Endothelial cell of umbilical vein (primary cell): ENCODE data around the gene TPT1. TPM values are rescaled to one million over a fixed set of nuclear protein-coding genes. Genes with fewer than 3 reads are reported as not detected.

ENCODE experiments used
- BruUV-seq: library from RNA; stranded (reverse); fragments of 400-500 nt; replicated peaks from 2 replicates; lab custom pipeline; 2021; lab: Mats Ljungman, UMichigan
- CTCF ChIA-PET: fragments of 300-600, 350-600 bp; sonication (Branson Sonifier 250); formaldehyde crosslinking; loops from one replicate; lab custom pipeline; 2021; ENCODE audit warnings: antibody characterized with exemption, inconsistent platforms; lab: Charles Lee
- POLR2A ChIA-PET: fragments of 300-600, 350-600 bp; sonication (Branson Sonifier 250); formaldehyde crosslinking; loops from one replicate; lab custom pipeline; 2021; ENCODE audit warnings: antibody characterized with exemption, inconsistent platforms; lab: Charles Lee
- DNase-seq: peaks from one replicate; pipeline ENCODE4 v3.0.0-alpha.2; 2011; ENCODE audit warnings: low read depth, low spot score
- FAIRE-seq: peaks from 2 replicates; lab custom pipeline; 2011; peaks lifted over from hg19 to GRCh38; lab: Jason Lieb, UNC
- H2AFZ ChIP-seq: 2 replicates; pipeline ENCODE4 v1.6.0; 2012; ENCODE audit warnings: low read depth, low read length, control low read depth, inconsistent platforms
- H3K27ac ChIP-seq: 2 replicates; pipeline ENCODE4 v1.5.1; 2011; ENCODE audit warnings: low read depth, mild to moderate bottlenecking, control low read depth, low read length, moderate library complexity; ENCODE audit not compliant: insufficient read depth
- H3K27me3 ChIP-seq, 2 experiments: 2 replicates each; pipeline versions ENCODE4 v1.6.0 to v1.6.1; 2011; ENCODE audit warnings: low read length in 2 of 2, mixed read lengths in 1 of 2; ENCODE audit not compliant: control insufficient read depth in 2 of 2, insufficient read depth in 2 of 2
- H3K36me3 ChIP-seq, 2 experiments: 2 replicates in 1 of 2; 3 replicates in 1 of 2; pipeline ENCODE4 v1.5.1; 2011; ENCODE audit warnings: low read length in 2 of 2, mild to moderate bottlenecking in 1 of 2, moderate library complexity in 1 of 2; ENCODE audit not compliant: control insufficient read depth in 2 of 2, insufficient read depth in 2 of 2; ENCODE audit errors: extremely low read depth in 1 of 2
- H3K4me1 ChIP-seq: 3 replicates; pipeline ENCODE4 v1.5.1; 2011; ENCODE audit warnings: mild to moderate bottlenecking, low read length; ENCODE audit not compliant: control insufficient read depth, insufficient read depth; ENCODE audit errors: extremely low read depth
- H3K4me2 ChIP-seq: 2 replicates; pipeline ENCODE4 v1.6.1; 2011; ENCODE audit warnings: low read length, control low read depth, mixed read lengths; ENCODE audit not compliant: insufficient read depth
- H3K4me3 ChIP-seq, 3 experiments: fragments of 200-600 bp in 1 of 3; sonication (generic), shearing (Covaris generic) in 1 of 3; replicated peaks in 1 of 3; 2 replicates each; pipeline ENCODE4 v1.5.1; 2011 to 2016; ENCODE audit warnings: control low read depth in 3 of 3, low read length in 3 of 3, mild to moderate bottlenecking in 2 of 3, inconsistent platforms in 1 of 3, low read depth in 1 of 3, moderate library complexity in 1 of 3; ENCODE audit not compliant: insufficient read depth in 1 of 3
- H3K79me2 ChIP-seq: 2 replicates; pipeline ENCODE4 v1.6.0; 2012; ENCODE audit warnings: low read length, inconsistent platforms; ENCODE audit not compliant: control insufficient read depth, insufficient read depth
- H3K9ac ChIP-seq: replicated peaks from 2 replicates; pipeline ENCODE3; 2011; ENCODE audit warnings: low read length, control low read depth; ENCODE audit not compliant: insufficient read depth; ENCODE audit errors: extremely low read depth
- H3K9me1 ChIP-seq: replicated peaks from 3 replicates; pipeline ENCODE4 v1.6.0; 2011; ENCODE audit warnings: mild to moderate bottlenecking, low read length; ENCODE audit not compliant: control insufficient read depth, insufficient read depth; ENCODE audit errors: extremely low read depth
- H3K9me3 ChIP-seq: replicated peaks from 2 replicates; pipeline ENCODE4 v1.5.1; 2012; ENCODE audit warnings: low read length, inconsistent platforms; ENCODE audit not compliant: control insufficient read depth, insufficient read depth
- H4K20me1 ChIP-seq: replicated peaks from 2 replicates; pipeline ENCODE3; 2011; ENCODE audit warnings: mild to moderate bottlenecking, low read length; ENCODE audit not compliant: control insufficient read depth, insufficient read depth; ENCODE audit errors: extremely low read depth
- EZH2 ChIP-seq: IDR thresholded peaks from 2 replicates; pipeline ENCODE4 v1.6.1; 2012; ENCODE audit warnings: borderline replicate concordance, low read depth, mild to moderate bottlenecking, moderate library complexity, low read length, inconsistent platforms; ENCODE audit not compliant: severe bottlenecking
- FOS ChIP-seq: IDR thresholded peaks from 2 replicates; pipeline ENCODE4 v1.6.1; 2011; ENCODE audit warnings: mild to moderate bottlenecking, low read length, moderate library complexity, borderline replicate concordance; ENCODE audit not compliant: insufficient read depth
- GATA2 ChIP-seq: IDR thresholded peaks from 2 replicates; pipeline ENCODE4 v1.7.0; 2011; ENCODE audit warnings: low read depth, mild to moderate bottlenecking, moderate library complexity, mixed read lengths, low read length; ENCODE audit not compliant: insufficient read length, insufficient read depth
- JUN ChIP-seq: IDR thresholded peaks from 2 replicates; pipeline ENCODE4 v1.6.1; 2011; ENCODE audit warnings: borderline replicate concordance, low read depth; ENCODE audit not compliant: insufficient read length, insufficient read depth
- MYC ChIP-seq: IDR thresholded peaks from one replicate; pipeline ENCODE4 v1.6.1; 2011; ENCODE audit warnings: mild to moderate bottlenecking, low read depth, low read length
- POLR2A ChIP-seq: IDR thresholded peaks from 2 replicates; pipeline ENCODE4 v1.6.1; 2012; ENCODE audit warnings: low read depth, mild to moderate bottlenecking, control low read depth, low read length
- POLR2AphosphoS5 ChIP-seq: IDR thresholded peaks from 2 replicates; pipeline ENCODE4 v1.6.1; 2012; ENCODE audit warnings: low read depth, mild to moderate bottlenecking, control low read depth, low read length, moderate library complexity; ENCODE audit not compliant: insufficient read depth
- dilution Hi-C: fragments of 300-500 bp; cut with MboI; formaldehyde crosslinking; loops from one replicate; pipeline ENCODE4 v1.15.0; 2019; ENCODE audit warnings: low sequenced_read_pairs; ENCODE audit not compliant: extremely low pct_ligation_motif_present
- intact Hi-C: fragments of 100-400 bp; cut with micrococcal nuclease; formaldehyde crosslinking; loops from one replicate; pipeline ENCODE4 v1.10.0; 2022
- polyA plus RNA-seq, 4 experiments: library from polyadenylated mRNA; depleted of rRNA in 3 of 4; stranded (reverse) in 3 of 4; unstranded in 1 of 4; fragments of >200 nt; gene quantifications; 2 replicates each; pipeline versions ENCODE4 v1.2.1 to v1.2.3, GENCODE V29; 2011 to 2012; ENCODE audit warnings: missing spikeins in 1 of 4
- total RNA-seq: library from RNA; stranded (reverse); gene quantifications from 2 replicates; pipeline ENCODE4 v1.2.3, GENCODE V29; 2021
- TF ChIP-seq, protein P1 (sequence below): IDR thresholded peaks from 2 replicates; pipeline ENCODE4 v1.6.1; 2011; ENCODE audit not compliant: insufficient read depth, insufficient read length
- TF ChIP-seq, protein P2 (sequence below), 2 donors: IDR thresholded peaks; 1 replicate in 1 of 2; 2 replicates in 1 of 2; pipeline ENCODE4 v1.5.1; 2011; ENCODE audit warnings: low read length in 2 of 2, mild to moderate bottlenecking in 2 of 2, moderate library complexity in 2 of 2, control low read depth in 1 of 2, inconsistent platforms in 1 of 2, low read depth in 1 of 2; ENCODE audit not compliant: insufficient read depth in 1 of 2; ENCODE audit errors: extremely low read depth in 1 of 2

Gene TPT1
- total and polyA plus RNA-seq, 2 donors (not counting 3 experiments of a cell fraction or from before 2014, with no cell fraction given): 2,993 to 4,330 TPM

DNA sequence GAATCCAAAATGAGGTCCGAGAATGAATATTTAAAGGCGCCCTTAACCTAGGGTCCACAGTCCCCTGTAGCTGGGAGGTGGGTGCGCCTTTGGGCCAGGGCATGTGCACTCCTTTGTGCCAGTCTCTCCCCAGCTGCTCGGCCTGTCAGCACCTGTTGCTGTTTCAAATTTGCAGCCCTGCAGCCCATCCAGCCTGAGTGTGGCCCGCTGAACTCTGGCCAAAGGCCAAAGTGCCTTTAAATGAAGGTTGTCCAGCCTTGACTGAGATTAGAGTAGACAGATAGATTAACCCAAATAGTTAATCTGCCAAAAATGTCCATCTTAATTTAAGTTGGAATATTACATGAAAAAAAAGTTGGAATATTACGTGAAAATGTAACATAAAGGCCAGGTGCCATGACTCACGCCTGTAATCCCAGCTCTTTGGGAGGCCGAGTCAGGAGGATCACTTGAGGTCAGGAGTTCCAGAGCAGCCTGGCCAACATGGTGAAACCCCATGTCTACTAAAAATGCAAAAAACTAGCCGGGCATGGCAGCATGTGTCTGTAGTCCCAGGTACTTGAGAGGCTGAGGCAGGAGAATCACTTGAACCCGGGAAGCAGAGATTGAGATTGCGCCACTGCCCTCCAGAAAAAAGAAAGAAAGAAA, 25.3 kb downstream of the TPT1 start:
- CTCF ChIA-PET: interaction anchor here (0.6 to 2.2 kb wide), 2 partner anchors 269 to 292 kb away, joined by 3 to 7 read pairs; no protein-coding TSS in a partner anchor
- FAIRE-seq: no peak
- no peak overlapping the region for H2AFZ ChIP-seq

More for the DNA sequence above, 25.3 kb downstream of the TPT1 start:
- TF ChIP-seq JUN: no peak
- TF ChIP-seq POLR2AphosphoS5: no peak
- TF ChIP-seq, protein P1, sequence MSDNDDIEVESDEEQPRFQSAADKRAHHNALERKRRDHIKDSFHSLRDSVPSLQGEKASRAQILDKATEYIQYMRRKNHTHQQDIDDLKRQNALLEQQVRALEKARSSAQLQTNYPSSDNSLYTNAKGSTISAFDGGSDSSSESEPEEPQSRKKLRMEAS: no peak
- TF ChIP-seq GATA2: no peak
- TF ChIP-seq POLR2A: no peak
- TF ChIP-seq MYC: no peak
- TF ChIP-seq, protein P2, sequence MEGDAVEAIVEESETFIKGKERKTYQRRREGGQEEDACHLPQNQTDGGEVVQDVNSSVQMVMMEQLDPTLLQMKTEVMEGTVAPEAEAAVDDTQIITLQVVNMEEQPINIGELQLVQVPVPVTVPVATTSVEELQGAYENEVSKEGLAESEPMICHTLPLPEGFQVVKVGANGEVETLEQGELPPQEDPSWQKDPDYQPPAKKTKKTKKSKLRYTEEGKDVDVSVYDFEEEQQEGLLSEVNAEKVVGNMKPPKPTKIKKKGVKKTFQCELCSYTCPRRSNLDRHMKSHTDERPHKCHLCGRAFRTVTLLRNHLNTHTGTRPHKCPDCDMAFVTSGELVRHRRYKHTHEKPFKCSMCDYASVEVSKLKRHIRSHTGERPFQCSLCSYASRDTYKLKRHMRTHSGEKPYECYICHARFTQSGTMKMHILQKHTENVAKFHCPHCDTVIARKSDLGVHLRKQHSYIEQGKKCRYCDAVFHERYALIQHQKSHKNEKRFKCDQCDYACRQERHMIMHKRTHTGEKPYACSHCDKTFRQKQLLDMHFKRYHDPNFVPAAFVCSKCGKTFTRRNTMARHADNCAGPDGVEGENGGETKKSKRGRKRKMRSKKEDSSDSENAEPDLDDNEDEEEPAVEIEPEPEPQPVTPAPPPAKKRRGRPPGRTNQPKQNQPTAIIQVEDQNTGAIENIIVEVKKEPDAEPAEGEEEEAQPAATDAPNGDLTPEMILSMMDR (IDR thresholded peaks at IDR 0.05; ENCODE audit: extremely low read depth in 1 of 2, insufficient read depth in 1 of 2, low read depth in 1 of 2, low read length in 2 of 2): no peak
- no peak for TF ChIP-seq FOS
- no peak for TF ChIP-seq EZH2
- Histone ChIP-seq H3K36me3 (no peaks in the 10 kb centered on the region), H3K27me3 (no peaks in the 10 kb centered on the region), H3K79me2 (no peaks in the 10 kb centered on the region), H3K9me3 (no peaks in the 10 kb centered on the region), H3K9ac (no peak overlapping the region), H4K20me1 (no peaks in the 10 kb centered on the region), H3K27ac (no peak overlapping the region), H3K4me3 (no peak overlapping the region), H3K4me1 (peaks cover 10% of the 10 kb centered on the region), H3K4me2 (no peak overlapping the region), H3K9me1 (no peaks in the 10 kb centered on the region)
- intact Hi-C loops (loop anchor here (10.0 kb wide), 1 partner anchor 831 kb away; no protein-coding TSS in a partner anchor), dilution Hi-C loops (no loop called here)
- POLR2A ChIA-PET: no interaction called here
- BruUV-seq: no TSS peak
- no peak for DNase-seq
